ENCODE results near the gene IPP. TPM values are rescaled to one million over a fixed set of nuclear protein-coding genes. Genes with fewer than 3 reads are reported as not detected.

IPP gene
- total RNA-seq, 1 donor from 2014 or later: 13.7 TPM

Other genes starting within 250 kb of the IPP start
- 771 and 808 TPM in 2 replicates for gene PRDX1, start 228.8 kb downstream of the IPP start, total RNA-seq
- gene AKR1A1, start 199.8 kb downstream of the IPP start, total RNA-seq: 75.2 and 83.6 TPM in 2 replicates
- 30.8 and 32.6 TPM in 2 replicates for gene NASP, start 166.6 kb downstream of the IPP start, total RNA-seq
- gene CCDC17, start 126.6 kb downstream of the IPP start, total RNA-seq: 0.78 and 1.9 TPM in 2 replicates
- 131 and 134 TPM in 2 replicates for gene GPBP1L1, start 64.1 kb downstream of the IPP start, total RNA-seq
- gene TMEM69, start 62.5 kb downstream of the IPP start, total RNA-seq: 22.1 and 31.1 TPM in 2 replicates
- 41.3 and 70.3 TPM in 2 replicates for gene MAST2, start 53.0 kb upstream of the IPP start, total RNA-seq

Data from myocyte (in vitro differentiated cells).